K562 (cell line): ENCODE data around the gene GNAT2.

Experiments used
- CREB1 ChIP-seq, 2 experiments: sonication (generic) in 1 of 2; formaldehyde crosslinking in 1 of 2; IDR thresholded peaks; 2 replicates each; pipeline versions ENCODE4 v1.6.1 to v1.8.0; 2012 to 2022; ENCODE audit warnings: inconsistent platforms in 1 of 2, mild to moderate bottlenecking in 1 of 2, missing genetic modification reagents in 1 of 2, moderate library complexity in 1 of 2
- CSDE1 ChIP-seq, 2 experiments: fragments of 450-650 bp; IDR thresholded peaks; 2 replicates each; pipeline ENCODE4 v1.6.1; 2016; ENCODE audit warnings: mild to moderate bottlenecking in 1 of 2
- CTCF ChIP-seq, 3 experiments: IDR thresholded peaks in 2 of 3; conservative IDR thresholded peaks in 1 of 3; 2 replicates each; pipeline ENCODE4 v1.5.1; 2011 to 2012; ENCODE audit warnings: low read length in 3 of 3, mild to moderate bottlenecking in 3 of 3, control low read depth in 2 of 3, improper control_type of control experiment in 1 of 3, inconsistent platforms in 1 of 3, low read depth in 1 of 3, mixed read lengths in 1 of 3, moderate library complexity in 1 of 3; ENCODE audit not compliant: insufficient read depth in 2 of 3
- KDM1A ChIP-seq, 2 experiments: fragments of 450-650 bp; IDR thresholded peaks; 2 replicates each; pipeline ENCODE4 v1.6.1; 2016; ENCODE audit warnings: mild to moderate bottlenecking in 2 of 2
- KLF1 ChIP-seq: fragments of 450-650 bp; IDR thresholded peaks from 2 replicates; pipeline ENCODE4 v1.6.1; 2016; ENCODE audit warnings: missing genetic modification characterization, missing compliant biosample characterization
- PHF8 ChIP-seq: fragments of 200-600 bp; sonication (generic); IDR thresholded peaks from 2 replicates; pipeline ENCODE4 v1.6.1; 2012; ENCODE audit warnings: mixed run types, mild to moderate bottlenecking, inconsistent platforms, low read length, moderate library complexity, borderline replicate concordance
- ZNF507 ChIP-seq: conservative IDR thresholded peaks from 2 replicates; pipeline ENCODE4 v1.6.1; 2017; ENCODE audit warnings: missing genetic modification characterization, missing compliant biosample characterization

GRCh38 chr1:109627692-109628399 lies 8.4 kb upstream of the GNAT2 start:
- TF ChIP-seq CSDE1 (IDR thresholded peaks at IDR 0.05) = no peak
- no peak for TF ChIP-seq ZNF507
- no peak for TF ChIP-seq PHF8
- TF ChIP-seq CREB1 (IDR thresholded peaks at IDR 0.05) = no peak
- TF ChIP-seq CREB1 (CRISPR knock-in tag; IDR thresholded peaks at IDR 0.05) = no peak
- TF ChIP-seq CTCF (IDR thresholded peaks at IDR 0.05 in 2 of 3, conservative IDR thresholded peaks at IDR 0.05 in 1 of 3; ENCODE audit: insufficient read depth in 2 of 3, low read depth in 1 of 3, low read length in 3 of 3) = no peak
- no peak for TF ChIP-seq KLF1
- TF ChIP-seq KDM1A (IDR thresholded peaks at IDR 0.05) = no peak
